Progenitor cell of endocrine pancreas (in vitro differentiated cells): Measurements from ENCODE around the gene LRP1B. TPM values are rescaled to one million over a fixed set of nuclear protein-coding genes. Genes with fewer than 3 reads are reported as not detected.

Source experiments
- DNase-seq: peaks from one replicate; pipeline ENCODE4 v3.0.0; 2021; ENCODE audit warnings: low spot score; ENCODE audit not compliant: unreplicated experiment
- H3K27ac Mint-ChIP-seq: 2 replicates; pipeline ENCODE4 v1.8.0; 2021; ENCODE audit warnings: mild to moderate bottlenecking, moderate library complexity, mixed read lengths
- H3K27me3 Mint-ChIP-seq: 2 replicates; pipeline ENCODE4 v1.8.0; 2021; ENCODE audit warnings: mixed read lengths
- H3K36me3 Mint-ChIP-seq: 2 replicates; pipeline ENCODE4 v1.8.0; 2022; ENCODE audit warnings: mixed read lengths; ENCODE audit not compliant: insufficient read depth
- H3K4me1 Mint-ChIP-seq: 2 replicates; pipeline ENCODE4 v1.8.0; 2021; ENCODE audit warnings: low read depth, mixed read lengths
- H3K4me3 Mint-ChIP-seq: 2 replicates; pipeline ENCODE4 v1.8.0; 2021; ENCODE audit warnings: low read depth, mild to moderate bottlenecking, moderate library complexity, mixed read lengths
- H3K9me3 Mint-ChIP-seq: 2 replicates; pipeline ENCODE4 v1.8.0; 2021; ENCODE audit warnings: low read depth, mixed read lengths
- total RNA-seq: library from RNA; stranded (reverse); gene quantifications from 2 replicates; pipeline ENCODE4 v1.2.1, GENCODE V29; 2021
- TF ChIP-seq, protein P1 (sequence below): fragments of 200-600 bp; sonication (generic); IDR thresholded peaks from one replicate; pipeline ENCODE4 v1.5.0; 2021; ENCODE audit warnings: antibody characterized with exemption, mild to moderate bottlenecking; ENCODE audit not compliant: unreplicated experiment

LRP1B gene
- total RNA-seq, 1 donor from 2014 or later: 0.57 TPM

DNA sequence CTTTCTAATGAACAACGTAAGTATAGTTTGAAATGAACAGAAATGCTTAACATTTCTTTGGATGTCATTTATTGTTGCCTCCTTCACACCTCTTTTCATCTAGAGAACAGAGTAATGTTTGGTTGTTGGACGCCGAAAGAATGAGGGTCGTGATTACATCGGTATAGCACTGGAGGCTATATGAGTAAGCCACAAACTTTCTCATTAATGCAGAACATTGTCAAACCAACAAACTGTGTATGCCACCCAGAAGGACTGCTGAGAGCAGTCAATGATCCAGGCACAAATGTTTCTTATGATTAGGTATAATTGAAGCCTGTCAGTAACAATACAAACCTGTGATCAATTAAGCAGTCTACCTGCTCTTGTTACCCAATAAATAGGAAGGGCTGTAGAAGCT lies 1855.9 kb downstream of the LRP1B start:
- H3K27me3 Mint-ChIP-seq: no peaks in the 10 kb centered on the region
- no peak for DNase-seq
- H3K9me3 Mint-ChIP-seq: peaks cover 4% of the 10 kb centered on the region
- no peak overlapping the region for H3K27ac Mint-ChIP-seq
- H3K36me3 Mint-ChIP-seq: no peaks in the 10 kb centered on the region
- no peaks in the 10 kb centered on the region for H3K4me1 Mint-ChIP-seq
- TF ChIP-seq, protein P1, sequence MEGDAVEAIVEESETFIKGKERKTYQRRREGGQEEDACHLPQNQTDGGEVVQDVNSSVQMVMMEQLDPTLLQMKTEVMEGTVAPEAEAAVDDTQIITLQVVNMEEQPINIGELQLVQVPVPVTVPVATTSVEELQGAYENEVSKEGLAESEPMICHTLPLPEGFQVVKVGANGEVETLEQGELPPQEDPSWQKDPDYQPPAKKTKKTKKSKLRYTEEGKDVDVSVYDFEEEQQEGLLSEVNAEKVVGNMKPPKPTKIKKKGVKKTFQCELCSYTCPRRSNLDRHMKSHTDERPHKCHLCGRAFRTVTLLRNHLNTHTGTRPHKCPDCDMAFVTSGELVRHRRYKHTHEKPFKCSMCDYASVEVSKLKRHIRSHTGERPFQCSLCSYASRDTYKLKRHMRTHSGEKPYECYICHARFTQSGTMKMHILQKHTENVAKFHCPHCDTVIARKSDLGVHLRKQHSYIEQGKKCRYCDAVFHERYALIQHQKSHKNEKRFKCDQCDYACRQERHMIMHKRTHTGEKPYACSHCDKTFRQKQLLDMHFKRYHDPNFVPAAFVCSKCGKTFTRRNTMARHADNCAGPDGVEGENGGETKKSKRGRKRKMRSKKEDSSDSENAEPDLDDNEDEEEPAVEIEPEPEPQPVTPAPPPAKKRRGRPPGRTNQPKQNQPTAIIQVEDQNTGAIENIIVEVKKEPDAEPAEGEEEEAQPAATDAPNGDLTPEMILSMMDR: no peak
- H3K4me3 Mint-ChIP-seq: no peak overlapping the region

DNA sequence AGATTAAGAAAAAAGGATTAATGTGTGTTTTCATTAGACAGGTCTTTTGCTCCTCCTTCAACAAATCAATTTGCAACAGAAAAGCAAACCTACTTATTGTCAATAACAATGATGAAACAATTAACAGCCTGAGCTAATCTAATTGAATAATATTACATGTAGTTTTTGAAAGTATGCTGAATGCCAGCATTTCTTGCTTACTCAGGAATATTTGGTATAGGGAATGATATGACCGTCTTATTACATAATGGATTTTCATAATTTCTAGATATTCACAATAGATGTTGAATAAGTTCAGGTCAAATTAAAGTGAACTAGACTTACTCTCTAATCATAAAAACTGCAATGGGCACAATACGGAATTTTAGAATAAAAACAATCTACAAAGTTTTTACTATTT lies 1856.9 kb downstream of the LRP1B start:
- Mint-ChIP-seq H3K27ac (no peak overlapping the region), H3K4me3 (no peak overlapping the region), H3K36me3 (no peaks in the 10 kb centered on the region), H3K9me3 (peaks cover 4% of the 10 kb centered on the region), H3K4me1 (no peaks in the 10 kb centered on the region), H3K27me3 (no peaks in the 10 kb centered on the region)
- no peak for DNase-seq
- TF ChIP-seq, protein P1: no peak

DNA sequence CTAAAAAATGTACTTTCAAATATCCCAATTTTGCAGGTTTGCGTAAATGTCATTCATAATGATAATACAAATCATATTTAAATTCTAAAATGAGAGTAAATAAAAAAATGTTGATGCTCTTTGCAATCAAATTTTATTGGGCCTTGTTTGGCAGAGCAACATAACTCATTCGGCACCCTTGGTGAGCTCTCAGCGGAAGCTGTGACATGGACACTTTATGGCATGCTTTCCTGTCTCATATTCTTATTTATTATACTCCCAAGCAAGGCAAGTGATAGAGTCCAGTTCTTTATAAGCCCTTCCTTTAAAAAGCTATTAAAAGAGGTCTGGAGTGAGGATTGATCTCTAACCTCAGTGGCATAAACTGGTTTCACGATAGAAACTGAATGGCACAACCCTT lies 1857.4 kb downstream of the LRP1B start:
- no peak for DNase-seq
- Mint-ChIP-seq H3K4me1 (no peaks in the 10 kb centered on the region), H3K4me3 (no peak overlapping the region), H3K27ac (no peak overlapping the region), H3K36me3 (no peaks in the 10 kb centered on the region), H3K9me3 (peaks cover 4% of the 10 kb centered on the region), H3K27me3 (no peaks in the 10 kb centered on the region)
- TF ChIP-seq, protein P1: no peak

DNA sequence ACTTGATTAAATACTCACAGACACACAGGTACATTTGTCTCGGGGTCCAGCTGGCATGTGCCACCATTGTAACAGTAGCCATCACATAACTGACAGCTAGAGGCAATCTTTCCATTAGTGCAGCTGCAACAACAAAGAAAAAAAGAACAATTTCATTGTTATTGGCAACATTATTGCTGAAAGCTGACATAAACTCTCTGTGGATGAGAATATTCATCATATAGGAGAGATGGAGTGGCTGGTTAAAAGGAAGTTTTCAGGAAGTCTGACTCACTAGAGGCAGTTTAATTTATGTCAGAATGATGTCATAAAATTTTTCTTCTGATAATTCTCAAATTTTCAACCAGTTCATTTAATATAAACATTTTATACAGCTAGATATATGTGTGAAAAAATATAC lies 1860.6 kb downstream of the LRP1B start:
- H3K4me1 Mint-ChIP-seq: peaks cover 1% of the 10 kb centered on the region
- H3K36me3 Mint-ChIP-seq: no peaks in the 10 kb centered on the region
- H3K4me3 Mint-ChIP-seq: no peak overlapping the region
- H3K27ac Mint-ChIP-seq: no peak overlapping the region
- no peaks in the 10 kb centered on the region for H3K9me3 Mint-ChIP-seq
- H3K27me3 Mint-ChIP-seq: no peaks in the 10 kb centered on the region
- no peak for DNase-seq
- TF ChIP-seq, protein P1: no peak

DNA sequence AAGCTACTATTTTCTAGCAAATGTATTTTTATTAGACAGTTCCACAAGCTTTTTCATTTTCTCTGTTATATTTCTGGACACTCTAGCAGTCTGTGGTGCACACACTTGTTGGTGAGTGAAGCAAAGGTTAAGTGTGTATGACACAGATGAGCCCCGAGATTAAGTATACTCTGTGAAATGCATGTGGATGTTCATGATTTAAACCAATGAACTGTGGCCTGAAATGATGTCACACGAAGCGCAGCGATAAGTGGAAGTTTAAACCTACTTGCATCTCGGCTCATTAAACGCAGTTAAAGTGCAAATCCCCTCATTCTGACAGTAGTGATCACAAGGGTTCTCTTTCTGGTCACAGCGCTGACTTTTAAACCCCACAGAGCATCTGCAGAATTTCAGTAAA lies 1861.8 kb downstream of the LRP1B start:
- Mint-ChIP-seq H3K36me3 (no peaks in the 10 kb centered on the region), H3K4me1 (peaks cover 1% of the 10 kb centered on the region), H3K9me3 (no peaks in the 10 kb centered on the region), H3K27ac (no peak overlapping the region), H3K27me3 (no peaks in the 10 kb centered on the region), H3K4me3 (no peak overlapping the region)
- TF ChIP-seq, protein P1: no peak
- no peak for DNase-seq
